ENCODE results near the gene ERICH3. TPM values are rescaled to one million over a fixed set of nuclear protein-coding genes. Genes with fewer than 3 reads are reported as not detected.

Gene ERICH3
- total RNA-seq, 1 experiment from 2014 or later, result not detected

DNA sequence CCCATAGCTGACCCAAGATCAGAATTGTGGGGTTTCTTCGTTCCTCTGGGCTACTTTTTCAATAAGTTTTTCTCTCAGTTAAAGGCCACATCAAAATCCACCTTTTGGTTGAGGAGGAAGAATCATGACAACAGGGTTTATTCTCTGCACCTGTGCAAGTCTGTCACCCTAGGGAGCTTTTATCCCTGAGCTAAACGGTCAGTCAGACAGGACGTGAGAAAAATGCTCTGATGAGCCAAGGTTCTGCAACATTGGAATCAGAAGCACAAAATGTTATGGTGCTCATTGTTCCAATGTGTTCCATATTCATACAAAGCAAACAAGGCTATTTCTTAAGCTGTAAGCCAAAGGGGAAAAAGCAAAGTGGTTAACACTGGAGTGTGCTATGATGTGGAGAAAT lies 7.4 kb upstream of the ERICH3 start:
- Mint-ChIP-seq H3K27ac (ENCODE audit: unreplicated experiment) (no peak overlapping the region), H3K4me1 (ENCODE audit: low read depth, unreplicated experiment) (no peaks in the 10 kb centered on the region), H3K9me3 (ENCODE audit: unreplicated experiment) (no peaks in the 10 kb centered on the region), H3K36me3 (ENCODE audit: insufficient read depth, unreplicated experiment) (no peaks in the 10 kb centered on the region), H3K4me3 (ENCODE audit: unreplicated experiment) (no peak overlapping the region), H3K27me3 (ENCODE audit: insufficient read depth, unreplicated experiment) (peaks cover 4% of the 10 kb centered on the region)
- Histone ChIP-seq H3K27me3 (replicated peaks; ENCODE audit: control insufficient read depth, insufficient read depth, low read length) (no peaks in the 10 kb centered on the region), H3K36me3 (ENCODE audit: control insufficient read depth, insufficient read depth, low read length) (no peaks in the 10 kb centered on the region), H3K4me1 (no peaks in the 10 kb centered on the region), H3K4me3 (ENCODE audit: low read depth, low read length) (no peak overlapping the region), H3K9me3 (no peaks in the 10 kb centered on the region)
- DNase-seq, result no peak
- BruUV-seq (replicated peaks), result no TSS peak
- CTCF ChIA-PET, result no interaction called here
- intact Hi-C loops (cut with micrococcal nuclease; ENCODE audit: unreplicated experiment), result loop anchor here (10.0 kb wide), 1 partner anchor 176 kb away; no protein-coding TSS in a partner anchor
- TF ChIP-seq, protein P1, sequence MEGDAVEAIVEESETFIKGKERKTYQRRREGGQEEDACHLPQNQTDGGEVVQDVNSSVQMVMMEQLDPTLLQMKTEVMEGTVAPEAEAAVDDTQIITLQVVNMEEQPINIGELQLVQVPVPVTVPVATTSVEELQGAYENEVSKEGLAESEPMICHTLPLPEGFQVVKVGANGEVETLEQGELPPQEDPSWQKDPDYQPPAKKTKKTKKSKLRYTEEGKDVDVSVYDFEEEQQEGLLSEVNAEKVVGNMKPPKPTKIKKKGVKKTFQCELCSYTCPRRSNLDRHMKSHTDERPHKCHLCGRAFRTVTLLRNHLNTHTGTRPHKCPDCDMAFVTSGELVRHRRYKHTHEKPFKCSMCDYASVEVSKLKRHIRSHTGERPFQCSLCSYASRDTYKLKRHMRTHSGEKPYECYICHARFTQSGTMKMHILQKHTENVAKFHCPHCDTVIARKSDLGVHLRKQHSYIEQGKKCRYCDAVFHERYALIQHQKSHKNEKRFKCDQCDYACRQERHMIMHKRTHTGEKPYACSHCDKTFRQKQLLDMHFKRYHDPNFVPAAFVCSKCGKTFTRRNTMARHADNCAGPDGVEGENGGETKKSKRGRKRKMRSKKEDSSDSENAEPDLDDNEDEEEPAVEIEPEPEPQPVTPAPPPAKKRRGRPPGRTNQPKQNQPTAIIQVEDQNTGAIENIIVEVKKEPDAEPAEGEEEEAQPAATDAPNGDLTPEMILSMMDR (IDR thresholded peaks at IDR 0.05; ENCODE audit: insufficient read depth in 1 of 2, low read depth in 1 of 2, low read length in 1 of 2, severe bottlenecking in 1 of 2, unreplicated experiment in 1 of 2), result no peak
- POLR2A ChIA-PET, result no interaction called here

DNA sequence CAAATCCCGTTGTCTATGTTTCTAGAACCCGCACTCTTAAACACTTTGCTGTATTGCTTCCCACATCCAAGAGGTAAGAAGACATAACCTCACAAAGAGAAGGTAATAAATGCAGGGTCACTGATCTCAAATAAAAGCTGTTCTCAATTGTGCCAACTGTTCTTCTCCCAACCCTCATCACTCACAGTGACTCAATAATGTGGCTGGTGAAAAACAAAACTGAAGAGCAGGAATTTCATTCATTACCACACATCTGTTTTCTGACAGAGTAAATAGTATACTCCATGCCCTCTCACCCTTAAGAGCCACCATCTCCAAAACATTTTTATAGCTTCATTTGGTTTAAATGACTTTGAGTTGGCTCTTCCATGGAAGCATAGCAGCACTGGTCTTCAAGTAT lies 6.2 kb upstream of the ERICH3 start:
- no peak for DNase-seq
- H3K27ac Mint-ChIP-seq (ENCODE audit: unreplicated experiment), result no peak overlapping the region
- H3K4me1 ChIP-seq, result no peaks in the 10 kb centered on the region
- no peaks in the 10 kb centered on the region for H3K27me3 ChIP-seq (replicated peaks; ENCODE audit: control insufficient read depth, insufficient read depth, low read length)
- intact Hi-C loops (cut with micrococcal nuclease; ENCODE audit: unreplicated experiment), result loop anchor here (10.0 kb wide), 1 partner anchor 175 kb away; no protein-coding TSS in a partner anchor
- H3K4me1 Mint-ChIP-seq (ENCODE audit: low read depth, unreplicated experiment), result no peaks in the 10 kb centered on the region
- ChIA-PET POLR2A (no interaction called here), CTCF (no interaction called here)
- no peaks in the 10 kb centered on the region for H3K9me3 ChIP-seq
- H3K36me3 Mint-ChIP-seq (ENCODE audit: insufficient read depth, unreplicated experiment), result no peaks in the 10 kb centered on the region
- TF ChIP-seq, protein P1 (IDR thresholded peaks at IDR 0.05; ENCODE audit: insufficient read depth in 1 of 2, low read depth in 1 of 2, low read length in 1 of 2, severe bottlenecking in 1 of 2, unreplicated experiment in 1 of 2), result no peak
- no TSS peak for BruUV-seq (replicated peaks)
- no peaks in the 10 kb centered on the region for H3K36me3 ChIP-seq (ENCODE audit: control insufficient read depth, insufficient read depth, low read length)
- no peak overlapping the region for H3K4me3 Mint-ChIP-seq (ENCODE audit: unreplicated experiment)
- H3K27me3 Mint-ChIP-seq (ENCODE audit: insufficient read depth, unreplicated experiment), result peaks cover 3% of the 10 kb centered on the region
- no peak overlapping the region for H3K4me3 ChIP-seq (ENCODE audit: low read depth, low read length)
- no peaks in the 10 kb centered on the region for H3K9me3 Mint-ChIP-seq (ENCODE audit: unreplicated experiment)

DNA sequence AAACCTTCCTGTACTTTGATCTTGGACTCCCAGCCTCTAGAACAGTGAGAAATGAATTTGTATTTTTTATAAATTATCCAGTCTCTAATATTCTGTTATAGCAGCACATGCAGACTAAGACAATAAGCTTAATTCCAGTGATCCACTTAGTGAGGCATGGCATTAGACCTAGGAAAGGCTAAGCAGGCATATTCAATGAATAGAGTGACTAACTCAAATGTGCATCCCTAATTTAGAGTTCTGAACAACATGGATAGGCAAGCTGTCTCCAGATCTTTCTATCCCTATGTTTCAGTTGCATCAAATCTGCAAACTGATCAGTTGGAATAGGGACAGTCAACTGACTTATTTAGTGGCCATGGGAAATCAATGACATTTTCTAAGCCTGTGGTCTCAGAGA lies 4.3 kb upstream of the ERICH3 start:
- H3K27me3 ChIP-seq (replicated peaks; ENCODE audit: control insufficient read depth, insufficient read depth, low read length), result no peaks in the 10 kb centered on the region
- TF ChIP-seq, protein P1 (IDR thresholded peaks at IDR 0.05; ENCODE audit: insufficient read depth in 1 of 2, low read depth in 1 of 2, low read length in 1 of 2, severe bottlenecking in 1 of 2, unreplicated experiment in 1 of 2), result no peak
- H3K27ac Mint-ChIP-seq (ENCODE audit: unreplicated experiment), result no peak overlapping the region
- no peaks in the 10 kb centered on the region for H3K9me3 ChIP-seq
- H3K36me3 Mint-ChIP-seq (ENCODE audit: insufficient read depth, unreplicated experiment), result no peaks in the 10 kb centered on the region
- H3K9me3 Mint-ChIP-seq (ENCODE audit: unreplicated experiment), result no peaks in the 10 kb centered on the region
- no TSS peak for BruUV-seq (replicated peaks)
- CTCF ChIA-PET, result no interaction called here
- H3K4me3 ChIP-seq (ENCODE audit: low read depth, low read length), result no peak overlapping the region
- H3K27me3 Mint-ChIP-seq (ENCODE audit: insufficient read depth, unreplicated experiment), result no peaks in the 10 kb centered on the region
- no peaks in the 10 kb centered on the region for H3K4me1 ChIP-seq
- H3K4me3 Mint-ChIP-seq (ENCODE audit: unreplicated experiment), result no peak overlapping the region
- H3K4me1 Mint-ChIP-seq (ENCODE audit: low read depth, unreplicated experiment), result no peaks in the 10 kb centered on the region
- intact Hi-C loops (cut with micrococcal nuclease; ENCODE audit: unreplicated experiment), result no loop called here
- POLR2A ChIA-PET, result no interaction called here
- no peaks in the 10 kb centered on the region for H3K36me3 ChIP-seq (ENCODE audit: control insufficient read depth, insufficient read depth, low read length)
- DNase-seq, result no peak
